ENCODE results near the gene REPS2. TPM values are rescaled to one million over a fixed set of nuclear protein-coding genes. Genes with fewer than 3 reads are reported as not detected.

Gene REPS2
- total RNA-seq, 8 experiments from 2014 or later = 1.1 to 14.7 (median 2.8) TPM

GRCh38 chrX:17185431-17185830 is 239.0 kb downstream of the REPS2 start:
- 0 to 64% (median 30%) methylated on average over 1 to 5 of the region's 5 CpGs; no CpG with 5 or more reads in 6 of the 10 experiments for WGBS, 10 experiments
- no peaks in the 10 kb centered on the region for H3K4me1 ChIP-seq (replicated peaks in 1 of 2)
- no peak overlapping the region for H3K27ac ChIP-seq
- no peak overlapping the region for H3K4me3 ChIP-seq
- peak in 1 of 8 experiments; percentile 29 for ATAC-seq (replicated peaks in 6 of 8)
- in situ Hi-C loops (cut with MboI; ENCODE audit: low pct_unique_long_range_greater_than_20kb in 2 of 9, low sequenced_read_pairs in 9 of 9, unreplicated experiment in 9 of 9) = no loop called here

DNA sequence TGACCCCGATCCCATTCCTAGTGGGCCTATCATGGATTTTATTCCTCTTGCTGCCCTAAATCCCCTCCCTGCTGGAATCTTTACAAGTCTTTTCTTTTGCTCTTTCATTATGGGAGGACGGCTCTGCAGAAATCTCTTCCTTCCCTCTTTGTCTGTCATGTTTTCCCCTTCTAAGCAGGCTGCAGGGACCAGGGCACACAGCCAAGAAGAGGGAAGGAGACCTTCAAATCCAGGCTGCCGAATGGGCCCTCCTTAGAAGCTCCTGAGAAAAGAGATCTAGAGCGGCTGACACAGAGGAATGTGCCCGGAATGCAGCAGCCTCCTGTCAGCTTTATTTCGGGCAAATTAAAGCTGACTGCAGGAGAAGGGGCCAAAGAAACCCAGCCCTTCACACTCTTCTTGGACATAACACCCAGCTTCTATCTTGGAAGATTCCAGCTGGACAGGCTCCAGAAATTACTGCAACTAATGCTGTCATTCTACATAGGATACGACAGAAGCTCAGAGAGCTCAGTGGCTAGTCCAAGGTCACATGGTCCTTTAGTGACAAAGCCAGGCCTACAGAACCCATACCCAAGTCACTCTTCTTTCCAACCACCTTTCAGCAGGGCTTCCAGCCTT is 240.8 kb downstream of the REPS2 start:
- no peak overlapping the region for H3K4me3 ChIP-seq
- in situ Hi-C loops (cut with MboI; ENCODE audit: low pct_unique_long_range_greater_than_20kb in 2 of 9, low sequenced_read_pairs in 9 of 9, unreplicated experiment in 9 of 9) = no loop called here
- H3K27ac ChIP-seq = no peak overlapping the region
- WGBS, 10 experiments = 0 to 100% (median 13%) methylated on average over 1 to 6 of the region's 7 CpGs; no CpG with 5 or more reads in 5 of the 10 experiments
- ATAC-seq (replicated peaks in 6 of 8) = peak in 1 of 8 experiments; percentile 30
- no peaks in the 10 kb centered on the region for H3K4me1 ChIP-seq (replicated peaks in 1 of 2)

DNA sequence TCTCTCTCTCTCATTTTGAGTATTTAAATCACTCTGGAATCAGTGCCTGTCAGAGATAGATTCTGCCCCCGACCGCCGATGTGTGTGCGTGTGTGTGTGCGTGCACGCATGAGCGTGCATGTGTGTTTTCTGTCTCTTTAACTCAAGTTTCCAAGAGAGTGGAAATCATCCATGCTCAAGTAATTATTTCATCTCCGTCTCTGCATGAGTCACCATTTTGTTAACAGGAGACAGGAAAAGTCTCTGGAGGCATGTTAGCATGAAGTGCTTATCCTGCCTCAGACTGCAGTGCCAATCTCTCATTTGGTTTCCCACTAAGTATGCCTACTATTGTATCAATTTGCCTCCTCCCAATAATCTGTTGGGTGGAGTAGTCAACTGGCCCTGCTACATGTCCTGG is 245.6 kb downstream of the REPS2 start:
- in situ Hi-C loops (cut with MboI; ENCODE audit: low pct_unique_long_range_greater_than_20kb in 2 of 9, low sequenced_read_pairs in 9 of 9, unreplicated experiment in 9 of 9) = no loop called here
- 25 to 100% (median 59%) methylated on average over 4 to 6 of the region's 8 CpGs; no CpG with 5 or more reads in 7 of the 10 experiments for WGBS, 10 experiments
- no peak overlapping the region for H3K4me3 ChIP-seq
- H3K4me1 ChIP-seq (replicated peaks in 1 of 2) = no peaks in the 10 kb centered on the region
- no peak overlapping the region for H3K27ac ChIP-seq
- ATAC-seq (replicated peaks in 6 of 8) = peak in 4 of 8 experiments; percentile 19 to 44 (median 36)

Other genes starting within 250 kb of the REPS2 start
- gene CTPS2, start 234.0 kb upstream of the REPS2 start, total RNA-seq = 10 to 100 TPM in 7 of 8 experiments, 1 to 10 TPM in 1; 5.2 to 40.6 (median 20.9) TPM
- gene SYAP1, start 227.0 kb upstream of the REPS2 start, total RNA-seq = 10 to 100 TPM; 16.3 to 40.7 (median 23.2) TPM
- gene TXLNG, start 160.2 kb upstream of the REPS2 start, total RNA-seq = 10 to 100 TPM; 11.9 to 40.4 (median 13.6) TPM
- gene RBBP7, start 76.3 kb upstream of the REPS2 start, total RNA-seq = 100 to 1,000 TPM in 2 of 8 experiments, 10 to 100 TPM in 6; 45.6 to 138 (median 88.4) TPM

Data from motor neuron (in vitro differentiated cells).